PFSK-1 (cell line): Measurements from ENCODE around the gene KAZN.

ENCODE experiments used
- POLR2AphosphoS5 ChIP-seq: IDR thresholded peaks from 2 replicates; pipeline ENCODE4 v1.6.1; 2012; ENCODE audit warnings: low read depth, mild to moderate bottlenecking, control low read depth, low read length, moderate library complexity
- SIN3A ChIP-seq: IDR thresholded peaks from 2 replicates; pipeline ENCODE4 v1.6.1; 2012; ENCODE audit warnings: mild to moderate bottlenecking, low read length, moderate library complexity, borderline replicate concordance; ENCODE audit not compliant: insufficient read depth
- TAF1 ChIP-seq: IDR thresholded peaks from 2 replicates; pipeline ENCODE4 v1.6.1; 2012; ENCODE audit warnings: low read length, control low read depth, borderline replicate concordance; ENCODE audit not compliant: insufficient read depth
- TF ChIP-seq, protein P1 (sequence below), 2 experiments: IDR thresholded peaks; 2 replicates each; pipeline versions ENCODE4 v1.6.1 to v1.8.0; 2011 to 2012; ENCODE audit warnings: low read depth in 2 of 2, low read length in 2 of 2, control low read depth in 1 of 2, inconsistent platforms in 1 of 2, mild to moderate bottlenecking in 1 of 2, moderate library complexity in 1 of 2; ENCODE audit not compliant: insufficient read depth in 1 of 2

DNA sequence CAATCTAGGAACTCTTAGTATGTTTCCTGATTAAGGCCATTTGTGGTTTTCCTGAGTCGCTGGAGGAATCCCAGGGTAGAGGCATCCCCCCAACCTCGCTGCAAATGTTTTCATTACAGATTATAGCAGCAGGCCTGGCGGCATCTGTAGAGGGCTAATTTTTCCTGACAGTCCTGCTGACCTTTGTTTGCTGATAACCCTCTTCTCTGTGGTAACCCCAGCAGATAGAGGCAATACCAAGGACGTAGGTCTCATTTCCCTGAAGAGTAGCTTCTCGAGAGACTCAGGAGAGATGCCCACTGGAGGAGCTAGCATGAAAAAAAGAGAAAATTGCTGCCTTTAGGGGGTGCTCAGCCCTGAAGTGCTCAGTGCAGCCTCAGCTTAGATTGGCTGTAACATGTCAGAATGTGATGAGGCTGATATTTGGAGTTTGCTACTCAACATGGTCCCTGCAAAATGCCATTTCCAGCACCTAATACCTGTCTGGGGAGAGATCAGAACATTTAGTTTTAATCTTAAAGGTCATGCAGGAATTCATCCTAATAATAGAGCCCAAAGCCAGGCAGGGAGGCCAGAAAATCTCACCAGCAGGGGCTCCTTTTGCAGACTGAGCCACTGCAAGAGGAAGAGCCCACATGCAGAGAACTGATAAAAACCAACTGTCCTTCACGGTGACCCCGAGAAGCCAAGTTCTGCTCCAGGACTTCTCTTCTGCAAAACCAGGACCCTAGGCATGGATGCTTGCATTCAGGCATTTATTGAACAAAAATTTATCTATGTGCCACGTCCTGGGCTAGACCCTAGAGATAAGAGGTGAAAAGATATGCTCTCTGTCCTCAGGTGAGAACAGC is 184.5 kb downstream of the KAZN start:
- no peak for TF ChIP-seq TAF1
- TF ChIP-seq SIN3A, result no peak
- TF ChIP-seq POLR2AphosphoS5, result no peak
- TF ChIP-seq, protein P1, sequence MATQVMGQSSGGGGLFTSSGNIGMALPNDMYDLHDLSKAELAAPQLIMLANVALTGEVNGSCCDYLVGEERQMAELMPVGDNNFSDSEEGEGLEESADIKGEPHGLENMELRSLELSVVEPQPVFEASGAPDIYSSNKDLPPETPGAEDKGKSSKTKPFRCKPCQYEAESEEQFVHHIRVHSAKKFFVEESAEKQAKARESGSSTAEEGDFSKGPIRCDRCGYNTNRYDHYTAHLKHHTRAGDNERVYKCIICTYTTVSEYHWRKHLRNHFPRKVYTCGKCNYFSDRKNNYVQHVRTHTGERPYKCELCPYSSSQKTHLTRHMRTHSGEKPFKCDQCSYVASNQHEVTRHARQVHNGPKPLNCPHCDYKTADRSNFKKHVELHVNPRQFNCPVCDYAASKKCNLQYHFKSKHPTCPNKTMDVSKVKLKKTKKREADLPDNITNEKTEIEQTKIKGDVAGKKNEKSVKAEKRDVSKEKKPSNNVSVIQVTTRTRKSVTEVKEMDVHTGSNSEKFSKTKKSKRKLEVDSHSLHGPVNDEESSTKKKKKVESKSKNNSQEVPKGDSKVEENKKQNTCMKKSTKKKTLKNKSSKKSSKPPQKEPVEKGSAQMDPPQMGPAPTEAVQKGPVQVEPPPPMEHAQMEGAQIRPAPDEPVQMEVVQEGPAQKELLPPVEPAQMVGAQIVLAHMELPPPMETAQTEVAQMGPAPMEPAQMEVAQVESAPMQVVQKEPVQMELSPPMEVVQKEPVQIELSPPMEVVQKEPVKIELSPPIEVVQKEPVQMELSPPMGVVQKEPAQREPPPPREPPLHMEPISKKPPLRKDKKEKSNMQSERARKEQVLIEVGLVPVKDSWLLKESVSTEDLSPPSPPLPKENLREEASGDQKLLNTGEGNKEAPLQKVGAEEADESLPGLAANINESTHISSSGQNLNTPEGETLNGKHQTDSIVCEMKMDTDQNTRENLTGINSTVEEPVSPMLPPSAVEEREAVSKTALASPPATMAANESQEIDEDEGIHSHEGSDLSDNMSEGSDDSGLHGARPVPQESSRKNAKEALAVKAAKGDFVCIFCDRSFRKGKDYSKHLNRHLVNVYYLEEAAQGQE (IDR thresholded peaks at IDR 0.05; ENCODE audit: insufficient read depth in 1 of 2, low read depth in 2 of 2, low read length in 2 of 2), result no peak
